HG02870 (cell line): Measurements from ENCODE around the gene DIAPH3.

Experiments
- ATAC-seq: cut with Tn5 transposase; IDR thresholded peaks from one replicate; pipeline ENCODE4 v1.9.1; 2021; ENCODE audit warnings: mild to moderate bottlenecking, moderate library complexity; ENCODE audit not compliant: unreplicated experiment

The DIAPH3 gene

GRCh38 chr13:59651479-59651878 is 512.2 kb downstream of the DIAPH3 start:
- ATAC-seq, result no peak

- no peak for ATAC-seq
Observed at GRCh38 chr13:59643906-59644626, 519.7 kb downstream of the DIAPH3 start.

DNA sequence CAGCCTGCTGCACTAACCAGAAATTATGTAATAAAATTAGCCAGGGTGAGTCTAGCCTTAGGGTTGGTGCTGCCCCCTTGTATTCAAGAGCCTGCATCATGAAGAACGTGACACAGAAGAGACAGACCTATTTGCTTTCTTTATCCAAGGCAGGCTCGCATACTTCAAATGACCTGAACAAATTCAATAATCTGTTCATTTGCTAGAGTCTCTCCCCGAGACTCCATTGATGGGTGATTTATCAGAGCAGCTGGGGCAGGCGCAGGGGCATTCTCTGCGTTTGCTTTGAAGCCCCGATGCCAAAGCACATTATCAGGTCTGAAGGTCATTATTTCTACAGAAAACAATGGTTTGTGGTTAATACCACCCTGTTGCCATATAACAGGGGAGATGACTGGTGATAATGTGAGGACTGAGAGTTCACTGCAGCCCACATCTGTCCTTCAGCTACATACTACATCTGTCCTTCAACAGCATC is 520.3 kb downstream of the DIAPH3 start:
- no peak for ATAC-seq

GRCh38 chr13:59641817-59642216 is 521.9 kb downstream of the DIAPH3 start:
- ATAC-seq, result no peak

- no peak for ATAC-seq
Observed at GRCh38 chr13:59641261-59641660, 522.5 kb downstream of the DIAPH3 start.

DNA sequence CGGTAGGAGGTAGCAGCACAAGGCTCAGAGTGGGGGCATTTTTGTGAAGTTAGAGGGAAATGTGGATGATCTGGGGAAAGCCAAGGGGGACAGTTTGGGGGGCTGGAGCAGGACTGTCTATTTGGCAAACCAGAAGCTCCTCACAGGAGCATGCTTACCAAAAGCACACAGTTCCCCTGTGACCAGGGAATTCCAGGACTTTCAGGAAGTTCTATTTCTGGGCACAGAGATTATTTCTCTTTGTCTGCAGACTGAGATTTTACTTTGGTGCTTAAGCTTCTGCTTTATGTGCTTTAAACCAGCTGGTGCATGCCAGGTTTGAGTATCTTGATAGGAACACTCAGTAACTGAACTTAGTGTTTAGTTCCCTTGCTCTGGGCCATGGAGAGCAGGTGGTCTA is 525.3 kb downstream of the DIAPH3 start:
- no peak for ATAC-seq

GRCh38 chr13:59635589-59635988 is 528.1 kb downstream of the DIAPH3 start:
- no peak for ATAC-seq

DNA sequence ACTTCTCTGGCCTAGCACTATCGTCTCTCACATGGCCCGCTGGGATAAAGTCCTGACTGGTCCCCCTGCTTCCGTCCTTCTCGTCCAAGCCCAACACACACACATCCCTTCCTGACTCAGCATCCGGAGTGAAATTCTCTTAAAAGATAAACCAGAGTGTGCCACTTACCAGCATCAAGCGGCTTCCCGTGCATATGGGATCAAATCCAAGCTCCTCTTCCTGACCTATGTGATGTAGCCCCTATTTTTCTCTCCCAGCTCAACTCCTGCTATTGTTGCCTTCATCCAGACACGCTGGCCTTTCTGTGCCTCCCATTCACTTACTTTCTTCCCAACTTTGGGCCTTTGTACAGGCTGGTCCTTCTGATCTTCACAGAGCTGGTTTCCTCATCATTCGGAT is 530.4 kb downstream of the DIAPH3 start:
- no peak for ATAC-seq

DNA sequence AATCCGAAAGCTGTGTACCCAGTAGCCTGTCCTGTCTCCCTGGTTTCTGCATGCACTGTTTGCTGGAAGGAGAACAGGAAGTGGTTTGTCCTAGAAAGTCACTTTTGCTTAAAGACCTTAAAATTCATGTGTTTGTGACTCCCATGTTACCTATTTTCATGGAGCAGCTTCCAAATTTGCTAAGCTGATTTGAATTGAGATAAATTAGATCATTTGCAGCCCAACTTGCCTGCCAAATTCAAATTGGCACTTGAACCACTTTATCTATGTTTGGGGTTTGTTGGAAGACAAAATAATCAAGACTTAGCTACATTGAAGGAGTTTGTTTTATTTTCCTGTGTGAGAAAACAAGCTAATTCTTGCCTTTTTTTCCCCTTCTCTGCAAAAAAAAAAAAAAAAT is 532.5 kb downstream of the DIAPH3 start:
- no peak for ATAC-seq

- ATAC-seq, result no peak
Observed at GRCh38 chr13:59625111-59625510, 538.6 kb downstream of the DIAPH3 start.

- ATAC-seq, result no peak
Observed at GRCh38 chr13:59623206-59623915, 540.4 kb downstream of the DIAPH3 start.

- ATAC-seq, result no peak
Observed at GRCh38 chr13:59621773-59622172, 542.0 kb downstream of the DIAPH3 start.
